ENCODE measurements around the gene ASTN1. TPM values are rescaled to one million over a fixed set of nuclear protein-coding genes. Genes with fewer than 3 reads are reported as not detected.

Gene ASTN1
- total RNA-seq, 1 donor from 2014 or later = 7.7 TPM

DNA sequence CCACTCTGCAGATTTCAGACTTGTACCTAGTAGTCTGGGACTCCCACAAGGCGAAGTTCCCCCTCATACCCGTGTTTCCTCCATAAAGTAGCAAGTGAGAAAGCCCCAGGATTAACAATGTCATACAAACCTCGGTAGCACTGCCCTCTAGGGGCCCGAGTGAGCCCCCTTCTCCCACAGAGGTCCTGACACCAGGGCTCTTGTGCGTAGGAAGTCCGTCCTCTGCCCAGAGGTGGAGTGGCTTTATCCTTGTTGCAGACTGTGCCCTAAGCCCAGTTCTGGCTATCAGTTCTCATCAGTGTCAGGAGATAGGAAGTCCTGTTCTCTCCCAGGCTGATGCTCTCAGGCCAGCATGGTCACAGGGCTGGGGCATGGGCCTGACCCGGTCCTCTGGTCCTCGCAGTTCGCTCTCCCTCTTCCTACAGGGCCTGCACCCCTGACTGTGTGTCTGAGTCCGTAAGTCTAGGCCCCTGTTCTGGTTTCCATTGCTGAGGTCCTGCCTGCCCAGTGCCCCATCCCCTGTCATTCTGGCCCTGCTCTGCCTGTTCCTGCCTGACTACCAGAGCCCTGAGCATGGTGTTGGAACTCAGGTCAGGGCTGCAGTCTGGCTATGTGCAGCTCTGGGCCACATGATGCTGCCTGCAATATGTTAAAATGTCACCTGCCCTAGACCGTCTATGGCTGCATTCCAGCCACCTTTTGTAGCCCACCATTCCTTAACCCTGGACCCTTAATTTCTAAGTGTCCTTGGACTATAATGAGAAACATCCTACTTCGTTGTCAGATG, 285.6 kb downstream of the ASTN1 start:
- H3K27ac Mint-ChIP-seq (ENCODE audit: unreplicated experiment) = no peak overlapping the region
- peaks cover 2% of the 10 kb centered on the region for H3K9me3 Mint-ChIP-seq (ENCODE audit: unreplicated experiment)
- no peak overlapping the region for H3K4me3 Mint-ChIP-seq (ENCODE audit: unreplicated experiment)
- no peaks in the 10 kb centered on the region for H3K36me3 Mint-ChIP-seq (ENCODE audit: unreplicated experiment)
- H3K27me3 Mint-ChIP-seq (ENCODE audit: unreplicated experiment) = no peaks in the 10 kb centered on the region
- no peak for DNase-seq
- no peaks in the 10 kb centered on the region for H3K4me1 Mint-ChIP-seq (ENCODE audit: low read depth, unreplicated experiment)
- TF ChIP-seq, protein P1, sequence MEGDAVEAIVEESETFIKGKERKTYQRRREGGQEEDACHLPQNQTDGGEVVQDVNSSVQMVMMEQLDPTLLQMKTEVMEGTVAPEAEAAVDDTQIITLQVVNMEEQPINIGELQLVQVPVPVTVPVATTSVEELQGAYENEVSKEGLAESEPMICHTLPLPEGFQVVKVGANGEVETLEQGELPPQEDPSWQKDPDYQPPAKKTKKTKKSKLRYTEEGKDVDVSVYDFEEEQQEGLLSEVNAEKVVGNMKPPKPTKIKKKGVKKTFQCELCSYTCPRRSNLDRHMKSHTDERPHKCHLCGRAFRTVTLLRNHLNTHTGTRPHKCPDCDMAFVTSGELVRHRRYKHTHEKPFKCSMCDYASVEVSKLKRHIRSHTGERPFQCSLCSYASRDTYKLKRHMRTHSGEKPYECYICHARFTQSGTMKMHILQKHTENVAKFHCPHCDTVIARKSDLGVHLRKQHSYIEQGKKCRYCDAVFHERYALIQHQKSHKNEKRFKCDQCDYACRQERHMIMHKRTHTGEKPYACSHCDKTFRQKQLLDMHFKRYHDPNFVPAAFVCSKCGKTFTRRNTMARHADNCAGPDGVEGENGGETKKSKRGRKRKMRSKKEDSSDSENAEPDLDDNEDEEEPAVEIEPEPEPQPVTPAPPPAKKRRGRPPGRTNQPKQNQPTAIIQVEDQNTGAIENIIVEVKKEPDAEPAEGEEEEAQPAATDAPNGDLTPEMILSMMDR (IDR thresholded peaks at IDR 0.05; ENCODE audit: partially characterized antibody, unreplicated experiment) = no peak

GRCh38 chr1:176877557-176877956, 287.0 kb downstream of the ASTN1 start:
- no peak overlapping the region for H3K27ac Mint-ChIP-seq (ENCODE audit: unreplicated experiment)
- H3K4me1 Mint-ChIP-seq (ENCODE audit: low read depth, unreplicated experiment) = no peaks in the 10 kb centered on the region
- no peaks in the 10 kb centered on the region for H3K27me3 Mint-ChIP-seq (ENCODE audit: unreplicated experiment)
- DNase-seq = no peak
- no peak overlapping the region for H3K4me3 Mint-ChIP-seq (ENCODE audit: unreplicated experiment)
- H3K36me3 Mint-ChIP-seq (ENCODE audit: unreplicated experiment) = no peaks in the 10 kb centered on the region
- TF ChIP-seq, protein P1 (IDR thresholded peaks at IDR 0.05; ENCODE audit: partially characterized antibody, unreplicated experiment) = no peak
- H3K9me3 Mint-ChIP-seq (ENCODE audit: unreplicated experiment) = peaks cover 2% of the 10 kb centered on the region

- H3K9me3 Mint-ChIP-seq (ENCODE audit: unreplicated experiment) = peaks cover 2% of the 10 kb centered on the region
- no peaks in the 10 kb centered on the region for H3K4me1 Mint-ChIP-seq (ENCODE audit: low read depth, unreplicated experiment)
- no peaks in the 10 kb centered on the region for H3K27me3 Mint-ChIP-seq (ENCODE audit: unreplicated experiment)
- no peak overlapping the region for H3K27ac Mint-ChIP-seq (ENCODE audit: unreplicated experiment)
- TF ChIP-seq, protein P1 (IDR thresholded peaks at IDR 0.05; ENCODE audit: partially characterized antibody, unreplicated experiment) = no peak
- no peaks in the 10 kb centered on the region for H3K36me3 Mint-ChIP-seq (ENCODE audit: unreplicated experiment)
- DNase-seq = no peak
- H3K4me3 Mint-ChIP-seq (ENCODE audit: unreplicated experiment) = no peak overlapping the region
These were observed 287.5 kb downstream of the ASTN1 start for GRCh38 chr1:176876966-176877515.

DNA sequence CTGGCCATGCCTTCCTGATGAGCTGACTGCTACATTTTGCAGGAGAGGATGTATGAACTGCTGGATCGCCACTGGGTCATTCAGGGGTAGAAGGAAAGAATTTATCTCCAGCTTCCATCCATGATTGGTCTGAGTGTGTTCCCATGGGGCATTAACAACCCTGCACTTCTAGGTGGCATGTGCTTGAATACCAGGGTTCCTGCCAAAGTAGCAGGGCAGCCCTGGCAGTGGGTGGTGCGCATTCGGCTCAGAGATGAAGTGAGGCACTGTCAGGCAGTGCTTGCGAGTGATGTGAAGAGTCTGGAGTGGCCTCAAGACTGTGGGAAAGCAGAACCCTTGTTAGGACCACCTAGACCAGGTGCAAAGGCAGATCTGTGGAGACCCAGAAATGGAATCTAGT, 294.9 kb downstream of the ASTN1 start:
- TF ChIP-seq, protein P1 (IDR thresholded peaks at IDR 0.05; ENCODE audit: partially characterized antibody, unreplicated experiment) = no peak
- Mint-ChIP-seq H3K4me3 (ENCODE audit: unreplicated experiment) (no peak overlapping the region), H3K4me1 (ENCODE audit: low read depth, unreplicated experiment) (no peaks in the 10 kb centered on the region), H3K27ac (ENCODE audit: unreplicated experiment) (no peak overlapping the region), H3K36me3 (ENCODE audit: unreplicated experiment) (no peaks in the 10 kb centered on the region), H3K9me3 (ENCODE audit: unreplicated experiment) (no peaks in the 10 kb centered on the region), H3K27me3 (ENCODE audit: unreplicated experiment) (no peaks in the 10 kb centered on the region)
- DNase-seq = no peak

Data from glutamatergic neuron (in vitro differentiated cells).